GM21717 (cell line): ENCODE data around the gene CRACR2B.

Experiments
- ATAC-seq: cut with Tn5 transposase; IDR thresholded peaks from one replicate; pipeline ENCODE4 v1.9.1; 2021; ENCODE audit warnings: mild to moderate bottlenecking, moderate library complexity; ENCODE audit not compliant: unreplicated experiment

CRACR2B gene

GRCh38 chr11:864898-865297, 37.2 kb downstream of the CRACR2B start:
- no peak for ATAC-seq

- no peak for ATAC-seq
These were observed 38.0 kb downstream of the CRACR2B start for GRCh38 chr11:865462-866430.

GRCh38 chr11:866481-866880, 38.8 kb downstream of the CRACR2B start:
- no peak for ATAC-seq

GRCh38 chr11:867856-868358, 40.2 kb downstream of the CRACR2B start:
- ATAC-seq = no peak

GRCh38 chr11:868394-868793, 40.7 kb downstream of the CRACR2B start:
- no peak for ATAC-seq

GRCh38 chr11:868802-869201, 41.1 kb downstream of the CRACR2B start:
- no peak for ATAC-seq

GRCh38 chr11:869399-870126, 41.8 kb downstream of the CRACR2B start:
- ATAC-seq = no peak

GRCh38 chr11:870127-870413, 42.4 kb downstream of the CRACR2B start:
- no peak for ATAC-seq

- no peak for ATAC-seq
These were observed 42.7 kb downstream of the CRACR2B start for GRCh38 chr11:870418-870817.

GRCh38 chr11:871472-871871, 43.8 kb downstream of the CRACR2B start:
- ATAC-seq = no peak

- ATAC-seq = no peak
These were observed 45.1 kb downstream of the CRACR2B start for GRCh38 chr11:872799-873198.

GRCh38 chr11:873706-874105, 46.0 kb downstream of the CRACR2B start:
- ATAC-seq = no peak

GRCh38 chr11:875203-875602, 47.5 kb downstream of the CRACR2B start:
- ATAC-seq = no peak

GRCh38 chr11:875769-876301, 48.1 kb downstream of the CRACR2B start:
- no peak for ATAC-seq

- ATAC-seq = no peak
These were observed 48.8 kb downstream of the CRACR2B start for GRCh38 chr11:876545-876944.

- ATAC-seq = no peak
These were observed 49.8 kb downstream of the CRACR2B start for GRCh38 chr11:877565-877964.

- no peak for ATAC-seq
These were observed 52.7 kb downstream of the CRACR2B start for GRCh38 chr11:880447-880846.
